PC-9 (cell line): ENCODE data around the gene ALDOA.

Experiments
- EZH2 ChIP-seq: fragments of 200-600 bp; sonication (generic); IDR thresholded peaks from 2 replicates; pipeline ENCODE4 v1.8.0; 2017; ENCODE audit warnings: antibody characterized with exemption, low read depth
- TF ChIP-seq, protein P1 (sequence below): fragments of 200-600 bp; sonication (generic); conservative IDR thresholded peaks from 2 replicates; pipeline ENCODE4 v1.6.1; 2017; ENCODE audit warnings: mixed run types, antibody characterized with exemption, mild to moderate bottlenecking, moderate library complexity

DNA sequence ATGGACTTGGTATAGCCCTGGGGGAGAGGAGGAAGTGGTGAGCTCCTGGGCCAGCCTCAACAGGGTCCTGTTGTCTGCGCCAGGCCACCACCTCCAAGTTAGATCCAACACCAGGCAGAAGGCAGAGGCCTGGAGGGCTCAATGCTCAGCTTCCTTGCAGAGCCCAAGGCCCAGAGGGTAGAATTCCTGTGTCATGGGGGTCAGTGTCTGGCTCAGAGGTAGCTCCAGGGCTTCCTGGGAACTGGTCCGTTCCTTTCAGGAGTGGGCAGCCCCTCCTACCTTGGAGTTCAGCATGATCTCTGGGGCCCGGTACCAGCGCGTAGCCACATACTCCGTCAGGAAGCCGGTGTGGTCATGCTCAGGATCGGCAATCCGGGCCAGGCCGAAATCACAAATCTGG lies 52.2 kb downstream of the ALDOA start:
- TF ChIP-seq, protein P1, sequence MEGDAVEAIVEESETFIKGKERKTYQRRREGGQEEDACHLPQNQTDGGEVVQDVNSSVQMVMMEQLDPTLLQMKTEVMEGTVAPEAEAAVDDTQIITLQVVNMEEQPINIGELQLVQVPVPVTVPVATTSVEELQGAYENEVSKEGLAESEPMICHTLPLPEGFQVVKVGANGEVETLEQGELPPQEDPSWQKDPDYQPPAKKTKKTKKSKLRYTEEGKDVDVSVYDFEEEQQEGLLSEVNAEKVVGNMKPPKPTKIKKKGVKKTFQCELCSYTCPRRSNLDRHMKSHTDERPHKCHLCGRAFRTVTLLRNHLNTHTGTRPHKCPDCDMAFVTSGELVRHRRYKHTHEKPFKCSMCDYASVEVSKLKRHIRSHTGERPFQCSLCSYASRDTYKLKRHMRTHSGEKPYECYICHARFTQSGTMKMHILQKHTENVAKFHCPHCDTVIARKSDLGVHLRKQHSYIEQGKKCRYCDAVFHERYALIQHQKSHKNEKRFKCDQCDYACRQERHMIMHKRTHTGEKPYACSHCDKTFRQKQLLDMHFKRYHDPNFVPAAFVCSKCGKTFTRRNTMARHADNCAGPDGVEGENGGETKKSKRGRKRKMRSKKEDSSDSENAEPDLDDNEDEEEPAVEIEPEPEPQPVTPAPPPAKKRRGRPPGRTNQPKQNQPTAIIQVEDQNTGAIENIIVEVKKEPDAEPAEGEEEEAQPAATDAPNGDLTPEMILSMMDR, result no peak
- TF ChIP-seq EZH2, result no peak
